Sciatic nerve (tissue), 2 donors: Measurements from ENCODE around the gene OR1D5. TPM values are rescaled to one million over a fixed set of nuclear protein-coding genes. Genes with fewer than 3 reads are reported as not detected.

Source experiments
- ATAC-seq: fragments of 200-7000 bp; cut with Tn5 transposase; one replicate; pipeline ENCODE4 v1.9.1; 2020; ENCODE audit warnings: mild to moderate bottlenecking, moderate library complexity
- DNase-seq: peaks from one replicate; pipeline ENCODE4 v3.0.0-alpha.2; 2020; ENCODE audit warnings: low spot score
- intact Hi-C: fragments of 100-400 bp; cut with DNase I; formaldehyde crosslinking; loops from one replicate; pipeline ENCODE4 v1.14.2; 2022
- total RNA-seq: library from RNA; stranded (reverse); fragmentation: NEBNext Ultra II Directional; extraction: Animal tissue kit (Norgen Biotek cat#: 25700); gene quantifications from one replicate; pipeline ENCODE4 v1.2.1, GENCODE V29; 2021
- donor health status: DM: no; HTN: no; CAD: no.
- donor health status: DM: no; HTN: no; CAD: no.

The OR1D5 gene
- total RNA-seq, 1 donor from 2014 or later: not detected

DNA sequence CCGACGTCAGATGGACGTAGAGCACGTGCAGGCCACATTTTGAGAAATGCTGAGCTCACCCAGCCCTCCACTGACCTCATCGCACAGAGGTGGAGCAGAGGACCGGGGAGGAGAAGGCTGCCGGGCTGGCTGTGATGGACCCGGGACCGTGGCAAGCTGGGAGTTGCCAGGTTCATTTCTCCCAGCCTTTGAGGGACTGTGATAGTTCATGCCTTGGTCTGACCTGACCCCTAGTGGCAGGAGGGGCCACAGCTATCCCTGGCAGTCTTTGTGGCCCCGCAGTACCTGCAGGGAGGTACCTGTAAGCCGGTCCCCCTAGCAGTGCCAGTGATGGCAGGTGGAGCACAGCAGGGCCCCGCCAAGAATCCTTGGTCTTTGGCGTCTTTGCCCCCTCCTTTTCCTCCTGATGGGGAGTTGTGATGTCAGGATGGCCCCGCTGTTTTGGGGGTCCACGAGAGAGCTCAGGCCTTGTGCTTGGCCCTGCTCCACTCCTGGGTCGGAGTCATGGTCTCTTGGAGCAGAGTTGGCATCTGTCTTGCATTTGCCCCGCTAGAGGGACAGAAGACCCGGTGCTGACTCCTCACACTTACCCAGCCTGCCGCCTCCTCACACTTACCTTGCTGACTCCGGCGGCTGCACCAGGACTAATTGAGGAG lies 50.4 kb downstream of the OR1D5 start:
- intact Hi-C loops: loop anchor here (2.0 kb wide), 1 partner anchor 184 kb away; no protein-coding TSS in a partner anchor
- peak; percentile 83 for DNase-seq
- peak; percentile 93 for ATAC-seq

Other genes starting within 250 kb of the OR1D5 start
- gene OR1D2, start 40.8 kb upstream of the OR1D5 start, total RNA-seq: not detected
- gene OR1G1, start 63.9 kb upstream of the OR1D5 start, total RNA-seq: not detected
- not detected for gene OR1A2, start 133.9 kb upstream of the OR1D5 start, total RNA-seq
- gene OR1A1, start 144.1 kb upstream of the OR1D5 start, total RNA-seq: not detected
- not detected for gene OR3A1, start 234.8 kb upstream of the OR1D5 start, total RNA-seq